Transverse colon (tissue), 3 donors: ENCODE results near the gene CLDN17.

Source experiments
- EP300 ChIP-seq: sonication (generic); formaldehyde crosslinking; IDR thresholded peaks from one replicate; pipeline ENCODE4 v1.6.1; 2017; ENCODE audit warnings: antibody characterized with exemption, low read depth
- POLR2A ChIP-seq: fragments of 450-650 bp; IDR thresholded peaks from one replicate; pipeline ENCODE4 v1.6.1; 2016; ENCODE audit warnings: antibody characterized with exemption, mild to moderate bottlenecking, moderate library complexity
- TF ChIP-seq, protein P1 (sequence below), 5 experiments: fragments of 200-600 bp in 3 of 5; fragments of 450-650 bp in 2 of 5; sonication (generic) in 3 of 5; IDR thresholded peaks; 1 replicate in 2 of 5; 2 replicates in 3 of 5; pipeline ENCODE4 v1.5.1; 2016 to 2017; ENCODE audit warnings: antibody characterized with exemption in 5 of 5, inconsistent platforms in 3 of 5, mild to moderate bottlenecking in 2 of 5, moderate library complexity in 1 of 5

DNA sequence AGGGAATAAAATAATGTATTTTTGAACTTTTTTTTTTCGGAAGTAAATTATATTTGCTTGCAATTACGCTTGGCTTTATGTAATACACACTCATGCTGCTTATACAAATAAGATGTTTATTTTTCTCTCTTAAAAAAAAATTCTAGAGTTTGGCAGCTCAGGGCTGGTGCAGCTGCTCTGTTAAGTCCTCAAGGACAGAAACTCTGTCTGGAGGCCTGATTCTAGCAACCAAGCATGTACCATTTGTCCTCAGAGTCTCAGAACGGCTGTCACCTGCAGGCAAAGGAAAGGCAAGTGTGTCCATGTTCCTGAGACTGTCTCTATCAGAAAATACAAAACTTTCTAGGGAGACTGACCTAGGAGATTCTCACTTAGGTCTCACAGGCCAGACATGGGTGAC lies 23.2 kb upstream of the CLDN17 start:
- TF ChIP-seq POLR2A (no peak), EP300 (no peak)
- TF ChIP-seq, protein P1, sequence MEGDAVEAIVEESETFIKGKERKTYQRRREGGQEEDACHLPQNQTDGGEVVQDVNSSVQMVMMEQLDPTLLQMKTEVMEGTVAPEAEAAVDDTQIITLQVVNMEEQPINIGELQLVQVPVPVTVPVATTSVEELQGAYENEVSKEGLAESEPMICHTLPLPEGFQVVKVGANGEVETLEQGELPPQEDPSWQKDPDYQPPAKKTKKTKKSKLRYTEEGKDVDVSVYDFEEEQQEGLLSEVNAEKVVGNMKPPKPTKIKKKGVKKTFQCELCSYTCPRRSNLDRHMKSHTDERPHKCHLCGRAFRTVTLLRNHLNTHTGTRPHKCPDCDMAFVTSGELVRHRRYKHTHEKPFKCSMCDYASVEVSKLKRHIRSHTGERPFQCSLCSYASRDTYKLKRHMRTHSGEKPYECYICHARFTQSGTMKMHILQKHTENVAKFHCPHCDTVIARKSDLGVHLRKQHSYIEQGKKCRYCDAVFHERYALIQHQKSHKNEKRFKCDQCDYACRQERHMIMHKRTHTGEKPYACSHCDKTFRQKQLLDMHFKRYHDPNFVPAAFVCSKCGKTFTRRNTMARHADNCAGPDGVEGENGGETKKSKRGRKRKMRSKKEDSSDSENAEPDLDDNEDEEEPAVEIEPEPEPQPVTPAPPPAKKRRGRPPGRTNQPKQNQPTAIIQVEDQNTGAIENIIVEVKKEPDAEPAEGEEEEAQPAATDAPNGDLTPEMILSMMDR (IDR thresholded peaks at IDR 0.05) = no peak
